ENCODE measurements around the gene NOTCH2. TPM values are rescaled to one million over a fixed set of nuclear protein-coding genes. Genes with fewer than 3 reads are reported as not detected.

Gene NOTCH2
- total RNA-seq, 1 experiment from 2014 or later = 140 TPM

- peak; percentile 76 for DNase-seq (ENCODE audit: low read depth)
These were observed 120.9 kb downstream of the NOTCH2 start for GRCh38 chr1:119948342-119949214.

DNA sequence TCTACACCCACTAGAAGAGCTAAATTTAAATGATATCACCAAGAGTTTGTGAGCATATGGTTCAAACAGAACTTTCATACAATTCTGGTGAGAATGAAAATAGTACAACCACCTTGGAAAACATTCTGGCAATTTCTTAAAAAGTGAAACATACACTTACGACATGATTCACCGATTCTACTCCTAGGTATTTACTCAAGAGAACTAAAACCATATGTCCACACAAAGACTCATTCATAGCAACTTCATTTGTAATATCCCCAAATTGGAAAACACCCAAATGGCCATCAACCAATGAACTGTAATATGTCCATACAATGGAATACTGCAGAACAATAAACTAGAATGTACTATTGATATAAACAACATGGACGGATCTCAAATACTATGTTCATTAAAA is 122.0 kb downstream of the NOTCH2 start:
- DNase-seq (ENCODE audit: low read depth) = peak; percentile 70

GRCh38 chr1:119946724-119947123 is 122.7 kb downstream of the NOTCH2 start:
- DNase-seq (ENCODE audit: low read depth) = no peak

- no peak for DNase-seq (ENCODE audit: low read depth)
These were observed 126.2 kb downstream of the NOTCH2 start for GRCh38 chr1:119943216-119943615.

DNA sequence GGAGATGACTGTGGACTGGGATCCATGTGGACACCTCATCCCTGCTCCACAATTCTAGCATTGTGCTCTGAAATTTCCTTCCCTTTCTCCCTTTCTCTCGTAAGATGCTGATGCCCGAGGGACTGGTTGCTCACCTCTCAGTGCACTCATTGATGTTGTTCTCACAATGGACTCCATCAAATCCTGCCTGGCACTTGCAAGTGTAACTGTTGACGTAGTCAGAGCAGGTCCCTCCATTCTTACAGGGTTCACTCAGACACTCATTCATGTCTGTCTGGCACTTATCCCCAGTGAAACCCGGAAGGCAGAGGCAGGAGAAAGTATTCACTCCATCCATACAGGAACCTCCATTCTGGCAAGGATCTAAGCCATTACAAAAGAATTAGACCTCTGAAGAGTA is 128.1 kb downstream of the NOTCH2 start:
- DNase-seq (ENCODE audit: low read depth) = no peak

DNA sequence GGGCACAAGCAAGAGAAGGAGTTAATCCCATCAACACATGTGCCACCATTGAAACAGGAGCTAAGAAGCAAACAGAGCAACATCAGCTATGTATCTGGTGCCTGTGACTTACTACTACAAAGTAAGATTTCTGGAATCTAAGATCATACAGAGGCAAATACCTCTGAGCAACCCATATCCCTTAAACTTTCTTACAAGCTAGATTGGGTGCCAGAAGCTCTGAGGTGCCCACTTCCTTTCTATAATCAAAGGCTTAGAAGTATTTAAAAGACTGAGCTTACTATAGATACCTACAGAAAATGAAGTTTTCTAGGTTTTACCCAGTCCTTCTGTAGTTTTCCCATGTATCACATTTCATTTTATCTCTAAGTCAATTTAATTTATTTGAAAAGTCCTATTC is 128.8 kb downstream of the NOTCH2 start:
- DNase-seq (ENCODE audit: low read depth) = no peak

DNA sequence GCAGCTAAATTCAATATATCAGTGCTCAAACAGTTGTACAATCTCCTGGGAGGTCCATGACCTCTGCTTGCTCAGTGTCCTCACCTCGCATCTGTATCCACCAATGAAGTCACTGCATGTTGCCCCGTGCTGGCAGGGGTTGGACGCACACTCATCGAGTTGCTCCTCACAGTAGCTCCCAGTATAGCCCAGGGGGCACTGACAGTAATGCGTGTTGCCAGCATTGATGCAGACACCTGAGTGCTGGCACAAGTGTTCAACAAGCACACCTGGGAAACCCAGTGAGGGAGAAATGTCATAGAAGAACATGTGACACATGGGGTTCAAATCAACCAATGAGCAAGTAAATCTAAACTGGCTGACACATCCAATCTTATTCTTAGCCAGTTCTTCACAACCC is 132.3 kb downstream of the NOTCH2 start:
- no peak for DNase-seq (ENCODE audit: low read depth)

DNA sequence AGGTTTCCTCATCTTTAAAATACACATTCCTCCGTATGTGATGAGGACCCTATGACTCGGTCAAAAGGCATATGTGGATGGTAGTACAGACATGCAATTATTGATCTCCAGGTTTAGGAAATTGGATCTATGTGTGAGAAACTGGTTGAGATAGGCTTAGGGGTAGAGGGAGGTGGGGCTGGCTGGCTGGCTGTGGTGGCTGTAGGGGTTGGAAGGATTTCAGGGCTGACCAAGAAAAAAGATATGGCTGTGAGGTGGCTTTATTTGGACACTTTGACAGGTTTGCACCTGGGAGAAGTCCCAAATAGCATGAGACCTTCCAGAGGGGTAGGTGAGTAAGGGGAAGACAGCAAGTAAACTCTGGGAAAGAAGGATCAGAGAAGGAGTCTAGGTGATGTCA is 133.5 kb downstream of the NOTCH2 start:
- DNase-seq (ENCODE audit: low read depth) = no peak

GRCh38 chr1:119935373-119935772 is 134.1 kb downstream of the NOTCH2 start:
- no peak for DNase-seq (ENCODE audit: low read depth)

DNA sequence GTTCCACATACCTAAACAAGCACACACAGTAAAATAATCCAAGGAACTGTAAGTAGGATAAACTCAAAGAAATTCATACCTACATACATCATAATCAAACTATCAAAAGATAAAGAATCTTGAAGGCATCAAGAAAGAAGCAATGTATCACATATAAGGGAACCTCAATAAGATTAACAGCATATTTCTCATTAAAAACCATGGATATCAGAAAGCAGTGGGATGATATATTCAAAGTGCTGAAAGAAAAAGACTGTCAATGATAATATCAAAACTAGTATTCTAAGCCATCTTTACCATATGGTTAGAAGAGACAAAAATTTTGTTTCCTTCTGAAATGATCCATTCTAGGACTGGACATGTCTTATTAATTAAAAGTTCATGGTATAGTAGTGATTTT is 136.1 kb downstream of the NOTCH2 start:
- DNase-seq (ENCODE audit: low read depth) = no peak

DNA sequence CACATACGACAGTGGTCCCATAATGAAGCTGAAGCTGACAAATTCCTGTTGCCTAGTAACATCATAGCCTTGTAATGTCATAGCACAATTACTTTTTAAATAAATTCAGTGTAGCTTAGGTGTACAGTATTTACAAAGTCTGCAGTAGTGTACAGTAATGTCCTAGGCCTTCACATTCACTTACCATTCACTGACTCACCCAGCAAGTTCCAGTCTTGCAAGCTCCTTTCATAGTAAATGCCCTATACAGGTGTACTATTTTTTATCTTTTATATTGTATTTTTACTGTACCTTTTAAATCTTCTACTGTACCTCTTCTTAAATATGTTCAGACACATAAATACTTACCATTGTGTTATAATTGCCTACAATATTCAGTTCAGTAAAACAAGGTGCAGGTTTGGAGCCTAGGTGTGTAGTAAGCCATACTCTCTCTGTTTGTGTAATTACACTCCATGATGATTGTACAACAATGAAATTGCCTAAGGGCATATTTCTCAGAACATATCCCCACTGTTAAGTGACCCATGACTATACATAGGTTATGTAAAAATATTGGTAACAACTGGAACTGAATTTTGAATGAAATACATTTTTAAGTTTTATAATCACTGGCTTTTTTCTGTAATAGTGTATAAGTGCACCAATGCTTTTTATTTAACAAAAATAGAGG is 139.7 kb downstream of the NOTCH2 start:
- DNase-seq (ENCODE audit: low read depth) = no peak

DNA sequence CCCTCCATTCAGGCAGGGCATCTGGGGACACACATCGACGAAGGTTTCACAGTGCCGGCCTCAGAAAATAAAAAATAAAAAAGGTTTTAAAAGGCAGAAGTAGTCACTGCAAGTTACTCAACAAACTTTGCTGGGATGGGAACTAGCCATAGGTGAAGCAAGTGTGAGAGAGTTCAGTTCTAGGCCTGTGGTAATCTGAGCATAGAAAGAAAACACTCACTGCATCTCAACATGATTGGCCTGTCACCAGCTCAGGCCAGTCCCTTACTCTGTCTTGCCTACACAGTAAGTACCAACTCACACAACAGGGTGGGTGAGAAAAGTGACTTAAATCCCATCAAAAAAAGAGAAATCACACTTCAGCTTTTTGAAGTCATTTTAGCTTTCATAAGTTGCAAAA is 142.9 kb downstream of the NOTCH2 start:
- peak; percentile 10 for DNase-seq (ENCODE audit: low read depth)

DNA sequence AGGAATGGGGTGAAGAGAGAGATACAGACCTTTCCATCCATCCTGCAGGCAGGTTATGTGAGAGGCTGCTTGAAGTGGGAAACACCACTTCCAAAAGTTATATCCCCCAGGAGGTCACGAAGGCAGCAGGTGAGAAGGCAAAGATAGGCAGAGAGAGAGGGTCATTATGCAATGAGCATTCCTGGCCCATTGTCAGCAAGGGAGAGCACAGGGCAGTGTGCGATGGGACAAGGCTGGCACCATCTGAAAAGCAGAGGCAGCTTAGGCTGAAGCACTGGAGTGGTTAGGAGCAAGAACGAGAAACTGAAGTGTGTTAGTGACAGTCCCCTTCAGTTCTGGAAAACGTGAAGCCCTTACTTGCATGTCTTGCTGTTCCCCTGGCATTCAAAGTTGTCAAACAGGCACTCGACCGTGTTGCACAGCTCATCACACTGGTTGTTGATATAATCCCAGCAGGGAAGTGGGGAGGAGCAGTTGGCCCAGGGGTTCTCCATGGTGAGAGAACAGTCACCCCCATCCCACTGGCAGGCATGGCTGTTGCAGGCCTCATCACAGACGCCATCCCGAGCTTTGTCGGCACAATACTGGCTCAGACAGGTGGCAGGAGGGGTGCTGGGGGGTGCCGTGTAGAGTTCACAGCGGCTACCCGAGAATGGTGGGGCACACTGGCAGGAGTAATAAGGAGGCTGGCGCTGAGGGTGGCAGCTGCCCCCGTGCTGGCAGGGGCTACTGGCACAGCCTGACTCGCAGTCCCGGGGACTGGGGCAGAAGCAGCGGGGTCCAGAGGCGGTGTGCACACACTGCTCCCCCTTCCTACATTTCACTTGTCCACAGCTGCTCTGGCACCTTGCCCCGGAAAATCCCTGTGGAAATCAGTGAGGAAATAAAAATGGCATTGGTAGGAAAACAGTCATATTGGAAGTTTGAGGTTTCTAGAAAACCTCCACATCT is 144.2 kb downstream of the NOTCH2 start:
- DNase-seq (ENCODE audit: low read depth) = peak; percentile 44

- no peak for DNase-seq (ENCODE audit: low read depth)
These were observed 149.1 kb downstream of the NOTCH2 start for GRCh38 chr1:119920104-119920968.

GRCh38 chr1:119919241-119919640 is 150.2 kb downstream of the NOTCH2 start:
- DNase-seq (ENCODE audit: low read depth) = no peak

DNA sequence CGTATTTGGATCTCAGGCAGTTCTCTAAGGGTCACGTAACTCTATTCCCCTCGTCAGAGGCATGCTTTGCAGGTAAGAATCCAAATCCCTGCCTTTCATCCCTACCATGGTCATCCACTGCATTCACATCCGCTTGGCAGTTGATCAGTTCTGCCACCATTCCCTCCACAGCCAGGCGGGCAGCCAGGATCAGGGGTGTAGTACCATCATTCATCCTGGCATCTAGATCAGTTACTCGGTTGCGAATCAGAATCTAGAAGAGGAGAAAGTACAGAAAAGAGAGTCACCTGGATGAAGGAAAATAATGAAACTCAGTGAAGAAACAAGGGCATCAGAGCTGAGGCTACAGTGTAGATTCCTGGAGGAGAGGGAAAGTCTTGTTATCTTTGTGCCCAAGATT is 151.2 kb downstream of the NOTCH2 start:
- DNase-seq (ENCODE audit: low read depth) = no peak

- no peak for DNase-seq (ENCODE audit: low read depth)
These were observed 152.0 kb downstream of the NOTCH2 start for GRCh38 chr1:119917304-119918055.

- no peak for DNase-seq (ENCODE audit: low read depth)
These were observed 153.9 kb downstream of the NOTCH2 start for GRCh38 chr1:119915517-119915916.

GRCh38 chr1:119914071-119914470 is 155.4 kb downstream of the NOTCH2 start:
- no peak for DNase-seq (ENCODE audit: low read depth)

DNA sequence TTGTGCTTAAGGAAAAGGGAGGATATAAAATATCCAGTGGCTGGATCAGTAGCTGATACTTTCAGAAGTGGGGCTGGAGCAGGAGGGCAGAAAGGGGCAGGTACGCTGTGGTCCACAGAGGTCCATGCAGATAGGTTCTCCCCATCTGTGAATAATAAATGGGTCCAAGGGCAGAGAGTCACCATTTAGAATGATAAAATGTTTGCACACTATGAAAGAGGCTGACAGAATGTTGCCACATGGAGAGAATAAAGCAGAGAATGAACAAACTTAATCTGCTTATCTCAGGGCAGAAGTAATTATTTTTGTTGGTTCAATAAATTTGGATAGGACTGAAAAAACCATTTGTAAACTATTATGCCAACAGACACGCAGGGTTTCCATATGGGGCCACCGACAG is 156.5 kb downstream of the NOTCH2 start:
- DNase-seq (ENCODE audit: low read depth) = no peak
